Activated CD4-positive, alpha-beta T cell treated with anti-CD3 and anti-CD28 coated beads for 36 hours (primary cell): ENCODE data around the gene ANKRD29. TPM values are rescaled to one million over a fixed set of nuclear protein-coding genes. Genes with fewer than 3 reads are reported as not detected.
A peak's percentile ranks its signal among the peaks of the same experiment; 100 is the strongest.
"Not testable (repeated sequence)": the region's sequence is repeated elsewhere in the genome, so short reads cannot be mapped to it uniquely, and the experiment has no call there.

Experiments
- ATAC-seq: fragments of 200-7000 bp; cut with Tn5 transposase; one replicate; pipeline ENCODE4 v1.10.0; 2021; ENCODE audit warnings: mild to moderate bottlenecking, moderate library complexity
- CTCF ChIA-PET: fragments of 350-600 bp; sonication (Branson Sonifier 250); formaldehyde crosslinking; loops from one replicate; lab custom pipeline; 2021; ENCODE audit warnings: antibody characterized with exemption; lab: Charles Lee
- POLR2A ChIA-PET: fragments of 350-600 bp; sonication (Branson Sonifier 250); formaldehyde crosslinking; loops from one replicate; lab custom pipeline; 2021; ENCODE audit warnings: antibody characterized with exemption, inconsistent platforms; lab: Charles Lee
- DNase-seq: peaks from one replicate; pipeline ENCODE4 v3.0.0-alpha.2; 2020
- H3K27ac Mint-ChIP-seq: one replicate; pipeline ENCODE4 v1.8.0; 2021; ENCODE audit warnings: mixed read lengths
- H3K27me3 Mint-ChIP-seq: one replicate; pipeline ENCODE4 v1.8.0; 2021; ENCODE audit warnings: mixed read lengths
- H3K36me3 Mint-ChIP-seq: one replicate; pipeline ENCODE4 v1.8.0; 2021; ENCODE audit warnings: low read depth, mixed read lengths
- H3K4me1 Mint-ChIP-seq: one replicate; pipeline ENCODE4 v1.8.0; 2021; ENCODE audit warnings: mixed read lengths
- H3K4me3 Mint-ChIP-seq: one replicate; pipeline ENCODE4 v1.8.0; 2021; ENCODE audit warnings: mild to moderate bottlenecking, moderate library complexity, mixed read lengths
- H3K9me3 Mint-ChIP-seq: one replicate; pipeline ENCODE4 v1.8.0; 2021; ENCODE audit warnings: low read depth, mixed read lengths
- intact Hi-C, 2 experiments: fragments of 100-400 bp; cut with DNase I in 1 of 2; cut with micrococcal nuclease in 1 of 2; formaldehyde crosslinking; loops; one replicate each; pipeline versions ENCODE4 v1.14.2 to v1.15.1; 2022 to 2024; cut with DNase I, micrococcal nuclease
- total RNA-seq, 2 experiments: library from RNA; stranded (reverse); gene quantifications; one replicate each; pipeline ENCODE4 v1.2.3, GENCODE V29; 2021

ANKRD29 gene
- total RNA-seq, 2 experiments from 2014 or later: 0.21 TPM

DNA sequence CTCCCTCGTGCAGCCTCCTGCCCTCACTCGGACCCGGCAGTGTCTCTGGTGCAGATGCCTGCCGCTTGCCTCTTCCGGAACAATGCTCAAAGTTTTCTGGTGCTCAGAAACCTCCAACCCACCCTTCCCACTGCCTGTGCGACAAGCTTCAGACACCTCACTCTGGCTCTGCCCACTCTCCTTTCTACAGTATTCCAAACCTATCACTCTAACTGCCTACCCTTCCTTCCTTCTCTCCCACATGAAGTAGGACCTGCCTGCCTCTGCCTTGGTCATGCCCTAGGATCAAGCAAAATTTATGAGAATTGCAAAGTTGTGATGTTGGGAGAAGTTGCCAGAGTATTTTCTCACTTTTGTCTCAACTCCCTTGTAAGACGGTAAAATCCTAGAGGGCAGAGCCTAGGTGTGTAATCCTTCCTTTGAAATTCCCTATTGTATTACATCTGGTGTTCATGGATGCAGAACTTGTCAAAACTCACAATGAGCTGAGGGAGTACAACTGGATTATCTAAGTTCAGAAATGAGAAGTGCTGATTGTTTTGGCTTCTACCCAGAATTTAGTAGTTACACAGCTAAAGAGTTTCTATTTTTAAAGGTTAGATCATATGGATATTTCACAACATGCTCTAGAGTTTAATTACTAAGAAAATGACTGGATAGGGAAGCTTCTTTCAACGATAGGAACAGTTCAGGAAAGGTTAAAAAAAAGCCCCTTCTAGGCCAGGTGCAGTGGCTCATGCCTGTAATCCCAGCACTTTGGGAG, 83.6 kb downstream of the ANKRD29 start:
- DNase-seq: no peak
- ChIA-PET POLR2A (no interaction called here), CTCF (interaction anchor here (1.0 to 1.7 kb wide), 3 partner anchors 9 to 77 kb away, joined by 4 to 6 read pairs (median 4); no protein-coding TSS in a partner anchor)
- ATAC-seq: no peak
- Mint-ChIP-seq H3K4me3 (no peak overlapping the region), H3K36me3 (peaks cover 32% of the 10 kb centered on the region), H3K4me1 (peaks cover 58% of the 10 kb centered on the region), H3K27ac (peak overlapping the region; percentile 11), H3K27me3 (no peaks in the 10 kb centered on the region), H3K9me3 (no peaks in the 10 kb centered on the region)
- intact Hi-C loops: no loop called here

DNA sequence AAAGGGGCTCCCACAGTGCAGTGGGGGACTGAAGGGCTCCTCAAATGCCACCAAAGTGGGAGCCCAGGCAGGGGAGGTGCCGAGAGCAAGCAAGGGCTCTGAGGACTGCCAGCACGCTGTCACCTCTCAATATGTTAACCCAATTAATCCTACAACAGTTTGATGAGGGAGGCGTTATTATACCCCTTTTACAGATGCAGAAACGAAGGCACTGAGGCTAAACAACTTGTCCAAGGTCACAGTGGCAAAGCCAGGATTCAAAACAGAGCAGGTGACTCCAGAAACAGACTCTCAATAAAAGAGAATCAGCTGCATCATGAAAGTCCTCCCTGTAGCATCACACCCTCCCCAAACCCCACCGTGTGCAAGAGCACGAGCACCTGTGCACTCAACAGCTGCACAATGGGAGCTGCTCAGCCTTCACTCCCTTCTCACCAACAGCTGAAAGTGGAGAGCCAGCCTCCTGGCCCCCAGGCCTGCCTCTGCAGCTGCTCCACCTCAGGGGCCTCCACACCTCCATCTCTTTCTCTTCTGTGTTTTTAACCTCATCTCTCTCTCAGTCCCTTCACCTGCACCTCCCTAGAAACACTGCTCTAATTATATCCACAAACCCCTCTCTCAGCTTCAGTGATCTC, 84.5 kb downstream of the ANKRD29 start:
- ChIA-PET POLR2A (no interaction called here), CTCF (interaction anchor here (1.6 kb wide), 1 partner anchor 10 kb away, joined by 6 read pairs; no protein-coding TSS in a partner anchor)
- no peaks in the 10 kb centered on the region for H3K9me3 Mint-ChIP-seq
- H3K27me3 Mint-ChIP-seq: no peaks in the 10 kb centered on the region
- DNase-seq (no peak), ATAC-seq (no peak)
- H3K4me3 Mint-ChIP-seq: no peak overlapping the region
- peaks cover 27% of the 10 kb centered on the region for H3K36me3 Mint-ChIP-seq
- H3K4me1 Mint-ChIP-seq: peaks cover 58% of the 10 kb centered on the region
- intact Hi-C loops: no loop called here
- peak overlapping the region; percentile 11 for H3K27ac Mint-ChIP-seq

DNA sequence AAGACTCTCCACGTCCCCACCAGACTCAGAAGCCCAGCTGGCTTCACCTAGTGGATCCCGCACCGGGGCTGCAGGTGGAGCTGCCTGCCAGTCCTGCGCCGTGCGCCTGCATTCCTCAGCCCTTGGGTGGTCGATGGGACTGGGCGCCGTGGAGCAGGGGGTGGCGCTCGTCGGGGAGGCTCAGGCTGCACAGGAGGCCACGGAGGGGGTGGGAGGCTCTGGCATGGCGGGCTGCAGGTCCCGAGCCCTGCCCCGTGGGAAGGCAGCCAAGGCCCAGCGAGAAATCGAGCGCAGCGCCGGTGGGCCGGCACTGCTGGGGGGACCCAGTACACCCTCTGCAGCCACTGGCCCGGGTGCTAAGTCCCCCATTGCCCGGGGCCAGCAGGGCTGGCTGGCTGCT, 85.2 kb downstream of the ANKRD29 start:
- DNase-seq, CTCF ChIA-PET, ATAC-seq, H3K27ac Mint-ChIP-seq, H3K9me3 Mint-ChIP-seq, intact Hi-C loops, POLR2A ChIA-PET, H3K27me3 Mint-ChIP-seq, H3K4me3 Mint-ChIP-seq: not testable (repeated sequence)
- peaks cover 57% of the 10 kb centered on the region for H3K4me1 Mint-ChIP-seq
- H3K36me3 Mint-ChIP-seq: peaks cover 25% of the 10 kb centered on the region

DNA sequence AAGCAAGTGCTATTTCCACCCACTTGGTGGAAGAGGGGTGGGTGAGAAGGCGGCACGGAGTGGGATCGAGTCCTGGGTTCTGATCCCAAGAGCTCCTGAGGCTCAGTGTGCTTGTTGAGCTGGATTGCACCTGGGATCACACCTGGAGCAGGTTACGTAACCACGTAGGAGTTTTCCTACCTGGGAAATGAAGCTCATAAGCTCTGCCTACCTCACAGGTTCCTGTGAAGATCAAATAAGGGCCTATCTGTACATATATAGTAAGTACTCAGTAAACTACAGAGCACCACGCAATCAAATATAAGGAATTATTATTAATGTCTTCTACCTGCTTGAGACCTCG, 87.4 kb downstream of the ANKRD29 start:
- H3K27me3 Mint-ChIP-seq: no peaks in the 10 kb centered on the region
- H3K27ac Mint-ChIP-seq: peak overlapping the region; percentile 59
- peaks cover 42% of the 10 kb centered on the region for H3K4me1 Mint-ChIP-seq
- DNase-seq (no peak), ATAC-seq (no peak)
- H3K36me3 Mint-ChIP-seq: peaks cover 24% of the 10 kb centered on the region
- ChIA-PET CTCF (interaction anchor here (1.6 to 1.7 kb wide), 2 partner anchors 10 to 68 kb away, joined by 3 read pairs; no protein-coding TSS in a partner anchor), POLR2A (no interaction called here)
- intact Hi-C loops: no loop called here
- H3K9me3 Mint-ChIP-seq: no peaks in the 10 kb centered on the region
- H3K4me3 Mint-ChIP-seq: no peak overlapping the region

DNA sequence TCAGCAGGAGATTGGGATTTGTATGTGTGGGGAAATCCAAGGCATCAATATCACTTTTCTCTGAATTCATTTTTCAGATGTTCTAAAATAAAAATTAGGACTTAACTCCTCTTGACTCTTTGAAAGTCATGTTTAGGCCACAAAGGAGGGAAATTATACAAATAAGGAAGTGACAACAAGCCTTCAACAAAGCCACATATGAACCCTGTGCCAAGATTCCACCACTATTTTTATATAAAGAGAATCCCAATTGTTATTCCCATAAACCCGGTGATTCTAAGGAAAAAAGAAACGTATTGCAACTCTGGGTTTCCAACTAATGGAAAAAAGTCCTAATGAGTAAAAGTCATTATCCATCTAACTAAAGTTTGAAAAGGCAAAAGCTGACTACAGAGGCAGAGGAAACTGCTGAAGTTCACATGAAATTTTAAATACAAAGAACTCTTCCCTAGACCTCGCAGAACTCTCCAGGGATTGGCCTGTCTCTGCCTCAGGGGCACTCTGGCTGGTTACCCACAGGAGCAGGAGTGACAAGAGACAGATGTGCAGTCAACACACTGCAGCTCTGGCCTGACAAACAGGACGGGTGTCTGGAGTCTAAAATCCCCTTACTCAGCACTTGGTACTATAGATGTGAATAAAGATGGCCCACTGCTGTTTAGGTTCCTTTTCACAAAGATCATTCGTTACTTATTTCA, 88.0 kb downstream of the ANKRD29 start:
- ATAC-seq (no peak), DNase-seq (no peak)
- Mint-ChIP-seq H3K4me3 (no peak overlapping the region), H3K27me3 (no peaks in the 10 kb centered on the region), H3K9me3 (no peaks in the 10 kb centered on the region), H3K36me3 (peaks cover 30% of the 10 kb centered on the region), H3K4me1 (peaks cover 38% of the 10 kb centered on the region), H3K27ac (peak overlapping the region; percentile 59)
- POLR2A ChIA-PET: no interaction called here
- intact Hi-C loops: no loop called here
- CTCF ChIA-PET: no interaction called here

DNA sequence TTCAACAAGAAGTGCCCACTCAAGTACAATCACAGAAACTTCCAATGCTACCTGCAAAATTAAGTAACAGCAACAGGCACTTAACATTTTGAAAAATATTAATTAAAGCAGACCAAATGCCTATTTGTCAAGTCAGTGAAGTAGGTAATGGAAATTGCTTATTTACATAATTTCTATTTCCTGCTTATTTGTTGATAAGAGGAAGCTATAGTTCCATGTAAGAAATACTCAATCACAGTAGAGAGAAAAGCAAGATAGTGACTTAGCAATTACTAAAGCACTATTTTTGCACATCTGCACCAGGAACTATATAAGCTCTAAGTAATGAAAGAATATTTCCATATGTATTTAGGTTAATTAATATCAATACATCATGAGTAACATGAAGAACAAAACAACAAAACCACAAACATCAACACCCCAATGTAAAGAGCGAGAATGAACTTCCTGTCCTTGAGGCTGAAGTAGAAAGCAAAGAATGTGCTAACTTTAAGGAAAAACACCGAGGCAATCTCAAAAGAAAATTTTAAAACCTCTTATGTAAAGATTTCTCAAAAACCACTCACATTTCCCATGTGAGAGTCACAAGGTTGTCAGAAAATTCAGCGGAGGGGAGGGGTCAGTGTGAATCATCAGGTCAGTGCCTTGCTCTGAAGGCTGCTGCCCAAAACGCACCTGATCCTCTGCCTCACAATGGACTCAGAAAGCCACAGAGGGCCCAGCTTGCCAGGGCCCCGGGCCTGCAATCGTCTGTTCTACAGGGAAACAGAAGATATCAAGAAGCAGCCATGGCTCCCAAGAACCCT, 88.9 kb downstream of the ANKRD29 start:
- Mint-ChIP-seq H3K36me3 (peaks cover 34% of the 10 kb centered on the region), H3K27me3 (no peaks in the 10 kb centered on the region), H3K27ac (peak overlapping the region; percentile 59), H3K9me3 (no peaks in the 10 kb centered on the region), H3K4me3 (peak overlapping the region; percentile 3), H3K4me1 (peaks cover 31% of the 10 kb centered on the region)
- DNase-seq (peak; percentile 61), ATAC-seq (peak; percentile 87)
- intact Hi-C loops: no loop called here
- ChIA-PET POLR2A (no interaction called here), CTCF (interaction anchor here (1.5 kb wide), 1 partner anchor 11 kb away, joined by 3 read pairs; no protein-coding TSS in a partner anchor)

DNA sequence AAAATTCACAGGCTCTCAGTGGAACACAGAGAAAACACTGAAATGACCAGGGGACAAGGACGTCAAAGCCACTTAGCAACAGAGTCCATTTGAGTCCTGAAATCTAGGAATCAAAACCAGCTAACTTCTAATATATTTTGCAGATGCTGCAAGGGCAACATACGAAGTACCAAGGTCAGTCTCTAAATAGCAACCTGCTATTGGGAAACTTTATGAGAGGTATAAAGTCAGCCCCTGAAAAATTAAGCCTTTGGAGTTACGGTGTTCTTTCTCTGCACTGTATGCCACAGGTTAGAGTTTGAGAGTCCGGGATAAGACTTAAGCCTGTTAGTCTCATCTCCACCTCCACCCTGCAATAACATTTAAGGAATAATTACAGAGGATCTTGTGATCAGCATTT, 89.7 kb downstream of the ANKRD29 start:
- no peak for ATAC-seq
- Mint-ChIP-seq H3K4me3 (no peak overlapping the region), H3K36me3 (peaks cover 40% of the 10 kb centered on the region), H3K9me3 (no peaks in the 10 kb centered on the region), H3K4me1 (peaks cover 27% of the 10 kb centered on the region), H3K27me3 (no peaks in the 10 kb centered on the region), H3K27ac (peak overlapping the region; percentile 7)
- no peak for DNase-seq
- ChIA-PET POLR2A (no interaction called here), CTCF (interaction anchor here (1.5 kb wide), 1 partner anchor 10 kb away, joined by 3 read pairs; no protein-coding TSS in a partner anchor)
- intact Hi-C loops: no loop called here

DNA sequence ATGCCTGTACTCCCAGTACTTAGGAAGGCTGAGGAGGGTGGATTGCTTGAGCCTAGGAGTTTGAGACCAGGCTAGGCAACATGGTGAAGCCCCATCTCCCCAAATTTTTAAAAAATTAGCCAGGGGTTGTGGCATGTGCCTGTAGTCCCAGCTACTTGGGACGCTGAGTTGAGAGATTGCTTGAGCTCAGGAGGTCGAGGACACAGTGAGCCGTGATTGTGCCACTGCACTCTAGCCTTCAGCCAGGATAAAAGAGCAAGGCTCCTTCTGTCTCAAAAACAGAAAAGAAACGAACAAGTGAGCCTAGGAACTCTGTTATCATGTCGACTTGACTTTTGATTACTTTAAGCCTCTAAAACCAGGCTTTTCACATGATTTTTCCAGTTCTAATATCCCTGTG, 90.1 kb downstream of the ANKRD29 start:
- no peak overlapping the region for H3K27ac Mint-ChIP-seq
- intact Hi-C loops: no loop called here

DNA sequence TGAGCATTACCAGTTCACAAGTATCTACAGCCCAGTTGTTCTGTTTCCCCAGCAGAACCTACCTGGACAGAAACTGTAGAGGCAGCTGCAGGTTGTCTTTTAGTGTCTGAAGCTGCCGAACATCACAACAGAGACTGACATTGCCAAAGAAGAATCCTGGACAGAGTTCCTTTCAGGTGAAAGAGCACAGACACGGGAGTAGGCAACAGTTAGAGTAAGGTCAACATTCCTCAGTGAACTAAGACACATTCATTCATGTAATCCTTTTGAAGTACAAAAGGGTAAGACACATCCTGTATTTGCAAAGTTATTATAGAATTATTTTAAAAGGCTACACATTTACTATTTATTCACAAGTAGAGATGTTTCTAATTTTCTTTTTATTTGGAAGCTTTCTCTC, 90.7 kb downstream of the ANKRD29 start:
- intact Hi-C loops: no loop called here
- Mint-ChIP-seq H3K9me3 (no peaks in the 10 kb centered on the region), H3K27me3 (no peaks in the 10 kb centered on the region), H3K27ac (no peak overlapping the region), H3K36me3 (peaks cover 46% of the 10 kb centered on the region), H3K4me3 (no peak overlapping the region), H3K4me1 (peaks cover 27% of the 10 kb centered on the region)
- no peak for DNase-seq
- ChIA-PET POLR2A (no interaction called here), CTCF (interaction anchor here (1.7 kb wide), 1 partner anchor 16 kb away, joined by 3 read pairs; no protein-coding TSS in a partner anchor)
- no peak for ATAC-seq

More for the DNA sequence above, 90.1 kb downstream of the ANKRD29 start:
- ChIA-PET CTCF (interaction anchor here (1.5 to 1.7 kb wide), 2 partner anchors 9 to 15 kb away, joined by 3 read pairs; no protein-coding TSS in a partner anchor), POLR2A (no interaction called here)
- Mint-ChIP-seq H3K4me3 (no peak overlapping the region), H3K27me3 (no peaks in the 10 kb centered on the region), H3K4me1 (peaks cover 27% of the 10 kb centered on the region), H3K9me3 (no peaks in the 10 kb centered on the region), H3K36me3 (peaks cover 42% of the 10 kb centered on the region)
- ATAC-seq: no peak
- no peak for DNase-seq

DNA sequence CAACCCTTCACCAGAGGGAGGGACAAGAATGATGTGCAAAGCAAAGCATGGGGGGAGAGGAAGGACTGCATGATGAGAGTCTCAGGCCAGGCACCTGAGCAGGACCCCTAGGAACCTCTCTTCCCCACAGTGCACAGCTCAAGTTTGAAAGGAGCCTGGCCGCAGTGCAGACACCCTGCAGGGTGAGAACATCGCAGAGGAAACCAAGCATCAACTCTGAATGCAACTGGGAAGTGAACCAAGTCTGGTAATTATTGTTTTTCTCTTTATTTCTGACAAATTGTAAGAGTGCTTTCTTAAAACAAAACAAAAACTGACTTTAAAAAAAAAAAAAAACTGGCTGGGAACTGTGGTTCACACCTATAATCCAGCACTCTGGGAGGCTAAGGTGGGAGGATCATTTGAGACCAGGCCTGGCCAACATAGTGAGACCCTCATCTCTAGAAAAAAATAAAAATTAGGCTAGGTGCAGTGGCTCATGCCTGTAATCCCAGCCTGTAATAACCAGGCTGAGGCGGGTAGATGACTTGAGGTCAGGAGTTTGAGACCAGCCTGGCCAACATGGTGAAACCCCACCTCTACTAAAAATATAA, 91.7 kb downstream of the ANKRD29 start:
- Mint-ChIP-seq H3K4me1 (peaks cover 27% of the 10 kb centered on the region), H3K36me3 (peaks cover 46% of the 10 kb centered on the region), H3K4me3 (no peak overlapping the region), H3K27ac (no peak overlapping the region), H3K27me3 (no peaks in the 10 kb centered on the region), H3K9me3 (no peaks in the 10 kb centered on the region)
- ChIA-PET POLR2A (no interaction called here), CTCF (interaction anchor here (1.3 to 1.7 kb wide), 2 partner anchors 17 to 72 kb away, joined by 3 read pairs; no protein-coding TSS in a partner anchor)
- ATAC-seq (no peak), DNase-seq (no peak)
- intact Hi-C loops: no loop called here
